Immature natural killer cell (primary cell): ENCODE results near the gene COL9A3. TPM values are rescaled to one million over a fixed set of nuclear protein-coding genes. Genes with fewer than 3 reads are reported as not detected.

Experiments
- DNase-seq, 3 donors: peaks; one replicate each; pipeline ENCODE4 v3.0.0; 2022; ENCODE audit warnings: mixed read lengths in 1 of 3
- H3K27ac Mint-ChIP-seq, 6 donors: one replicate each; pipeline ENCODE4 v1.8.0; 2020; ENCODE audit warnings: mixed read lengths in 6 of 6, mild to moderate bottlenecking in 5 of 6, inconsistent platforms in 4 of 6, moderate library complexity in 3 of 6
- H3K27me3 Mint-ChIP-seq, 3 donors: one replicate each; pipeline ENCODE4 v1.8.0; 2020 to 2021; ENCODE audit warnings: low read depth in 3 of 3, mild to moderate bottlenecking in 3 of 3, mixed read lengths in 3 of 3, moderate library complexity in 3 of 3, inconsistent platforms in 1 of 3
- H3K36me3 Mint-ChIP-seq, 3 donors: one replicate each; pipeline ENCODE4 v1.8.0; 2020; ENCODE audit warnings: mixed read lengths in 3 of 3, inconsistent platforms in 2 of 3, mild to moderate bottlenecking in 2 of 3
- H3K4me1 Mint-ChIP-seq, 2 donors: one replicate each; pipeline ENCODE4 v1.8.0; 2020; ENCODE audit warnings: inconsistent platforms in 2 of 2, mild to moderate bottlenecking in 2 of 2, mixed read lengths in 2 of 2, moderate library complexity in 1 of 2
- H3K4me3 Mint-ChIP-seq, 5 donors: one replicate each; pipeline ENCODE4 v1.8.0; 2020; ENCODE audit warnings: mild to moderate bottlenecking in 5 of 5, mixed read lengths in 5 of 5, inconsistent platforms in 3 of 5, moderate library complexity in 3 of 5
- H3K9me3 Mint-ChIP-seq, 6 donors: one replicate each; pipeline ENCODE4 v1.8.0; 2020; ENCODE audit warnings: mild to moderate bottlenecking in 6 of 6, mixed read lengths in 6 of 6, inconsistent platforms in 4 of 6, moderate library complexity in 3 of 6
- polyA plus RNA-seq, 3 donors: library from polyadenylated mRNA; unstranded; fragments of 300-500 nt; fragmentation: Illumina TruSeq; gene quantifications; one replicate each; pipeline ENCODE4 v1.2.3, GENCODE V29; 2021

Gene COL9A3
- polyA plus RNA-seq, 3 donors from 2014 or later = 0.87 TPM; not detected in 2

DNA sequence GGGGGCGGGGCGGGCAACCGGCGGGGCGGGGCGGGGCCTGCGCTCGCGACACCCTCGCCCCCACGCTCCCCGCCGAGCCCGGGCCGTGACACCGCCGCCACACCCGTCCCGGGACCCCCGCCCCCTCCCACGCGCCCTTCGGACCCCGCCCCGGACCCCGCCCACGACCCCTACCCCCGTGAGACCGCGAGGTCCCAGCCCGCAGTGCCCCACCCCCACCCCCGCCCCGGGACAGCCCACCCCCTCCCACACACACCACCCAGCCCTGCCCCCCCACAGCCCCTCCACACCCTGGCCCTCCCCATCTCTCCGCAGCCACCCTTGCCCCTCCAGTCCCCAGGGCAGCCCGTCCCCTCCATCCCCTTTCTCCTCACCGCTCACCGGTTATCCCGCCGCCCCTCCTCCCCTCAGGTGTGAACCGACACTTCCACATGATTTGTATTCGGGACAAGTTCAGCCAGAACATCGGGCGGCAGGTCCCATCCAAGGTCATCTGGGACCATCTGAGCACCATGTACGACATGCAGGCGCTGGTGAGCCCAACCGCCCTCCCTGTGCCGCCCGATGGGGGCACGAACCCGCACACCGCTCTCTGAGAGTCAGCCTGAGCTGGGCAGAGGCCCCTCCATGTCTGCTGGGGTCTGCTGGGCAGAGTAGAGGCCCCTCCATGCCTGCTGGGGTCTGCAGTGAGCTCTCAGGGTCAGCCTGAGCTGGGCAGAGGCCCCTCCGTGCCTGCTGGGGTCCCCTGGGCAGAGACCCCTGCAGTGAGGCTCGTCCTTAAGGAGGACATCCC, 20.0 kb upstream of the COL9A3 start:
- DNase-seq = no peak
- peak overlapping the region; percentile 35 to 82 (median 70) for H3K4me3 Mint-ChIP-seq
- H3K27ac Mint-ChIP-seq = peak overlapping the region in 3 of 6 donors; percentile 30 to 86 (median 57)
- H3K27me3 Mint-ChIP-seq = peaks cover 13 to 18% (median 15%) of the 10 kb centered on the region in 3 donors
- peaks cover 22 to 41% of the 10 kb centered on the region in 2 donors for H3K4me1 Mint-ChIP-seq
- H3K9me3 Mint-ChIP-seq = no peaks in the 10 kb centered on the region
- peaks cover 3 to 13% (median 8%) of the 10 kb centered on the region in 3 donors for H3K36me3 Mint-ChIP-seq

DNA sequence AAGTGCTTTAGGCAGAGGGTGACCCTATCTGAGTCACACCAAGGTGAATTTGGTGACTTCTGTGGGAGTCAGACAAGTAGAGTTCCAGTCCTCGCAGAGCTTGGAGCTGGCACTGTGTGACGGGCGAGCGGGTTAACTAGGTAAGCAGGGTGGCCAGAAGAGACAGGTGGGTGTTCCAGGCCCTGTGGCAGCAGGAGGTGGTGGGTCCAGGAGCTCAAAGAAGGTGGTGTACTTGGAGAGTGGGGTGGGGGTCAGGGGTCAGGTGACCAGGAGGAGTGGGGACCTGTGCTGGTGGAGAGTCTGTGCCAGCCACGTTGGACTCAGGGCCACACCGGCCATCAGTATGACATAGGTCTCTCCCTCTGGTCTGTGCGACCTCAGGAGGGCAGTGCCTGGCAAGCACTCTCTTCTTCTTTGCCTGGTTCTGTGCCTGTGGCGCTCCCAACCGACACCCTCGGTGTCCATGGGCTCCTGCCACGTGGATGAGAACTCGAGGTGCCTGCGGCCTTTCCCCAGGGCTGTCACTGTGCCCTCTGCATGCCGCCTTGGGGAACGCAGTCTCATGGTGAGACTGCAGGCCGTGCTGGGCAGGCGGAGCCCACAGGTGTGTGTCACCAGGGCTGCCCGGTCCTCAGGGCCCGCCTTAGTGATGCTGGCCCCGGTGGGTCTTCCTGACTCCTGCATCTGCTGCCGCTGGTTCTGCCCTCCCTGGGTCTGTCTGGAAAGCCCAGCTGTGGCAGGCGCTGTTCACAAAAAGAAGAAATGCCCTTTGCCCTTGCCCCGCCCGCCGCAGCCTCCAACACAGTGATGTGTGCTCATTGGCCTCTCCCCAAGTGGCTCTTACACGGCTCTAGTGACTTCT, 18.9 kb upstream of the COL9A3 start:
- Mint-ChIP-seq H3K4me3 (peak overlapping the region; percentile 60 to 82 (median 70)), H3K9me3 (no peaks in the 10 kb centered on the region), H3K27ac (peak overlapping the region in 5 of 6 donors; percentile 7 to 91 (median 75)), H3K36me3 (peaks cover 3 to 13% (median 8%) of the 10 kb centered on the region in 3 donors), H3K27me3 (peaks cover 13 to 16% (median 15%) of the 10 kb centered on the region in 3 donors), H3K4me1 (peaks cover 22 to 34% of the 10 kb centered on the region in 2 donors)
- DNase-seq = no peak

DNA sequence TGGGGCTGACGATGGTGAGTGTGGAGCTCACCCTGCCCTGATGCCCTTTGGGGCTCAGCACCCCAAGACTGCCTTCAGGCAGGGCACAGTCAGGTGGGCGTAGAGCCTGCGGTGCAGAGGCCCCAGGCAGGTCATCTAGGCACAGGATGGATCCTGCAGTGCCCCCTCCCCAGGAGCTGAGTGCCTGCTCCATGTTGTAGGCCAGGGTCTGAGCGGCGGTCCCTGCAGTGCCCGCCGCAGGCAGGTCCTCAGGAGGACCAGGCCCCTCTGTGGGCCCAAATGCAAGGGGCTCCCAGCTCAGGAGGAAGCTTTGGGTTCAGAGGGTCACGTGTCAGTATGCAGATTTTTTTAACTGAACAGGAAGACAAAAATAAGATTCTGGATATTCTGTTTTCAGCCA, 17.8 kb upstream of the COL9A3 start:
- Mint-ChIP-seq H3K27me3 (peaks cover 14 to 20% (median 15%) of the 10 kb centered on the region in 3 donors), H3K9me3 (no peaks in the 10 kb centered on the region), H3K36me3 (peaks cover 3 to 13% (median 8%) of the 10 kb centered on the region in 3 donors), H3K4me1 (peaks cover 16 to 29% of the 10 kb centered on the region in 2 donors), H3K4me3 (peak overlapping the region in 1 of 5 donors; percentile 18), H3K27ac (no peak overlapping the region)
- no peak for DNase-seq

DNA sequence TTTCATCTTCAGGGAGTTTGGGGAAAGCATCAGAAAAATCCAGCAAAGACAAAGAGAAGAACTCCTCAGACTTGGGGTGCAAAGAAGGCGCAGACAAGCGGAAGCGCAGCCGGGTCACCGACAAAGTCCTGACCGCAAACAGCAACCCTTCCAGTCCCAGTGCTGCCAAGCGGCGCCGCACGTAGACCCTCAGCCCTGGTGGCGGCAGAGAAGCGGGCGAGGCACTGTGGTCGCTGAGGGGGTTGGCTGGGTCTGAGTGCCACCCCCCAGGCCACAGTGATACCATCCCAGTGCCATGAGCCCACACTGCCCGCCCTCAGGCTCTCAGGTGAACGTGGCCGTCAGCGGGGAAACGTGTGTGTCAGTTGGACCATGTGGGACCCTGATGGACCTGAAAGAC, 17.4 kb upstream of the COL9A3 start:
- Mint-ChIP-seq H3K9me3 (no peaks in the 10 kb centered on the region), H3K4me3 (no peak overlapping the region), H3K27me3 (peaks cover 14 to 20% (median 16%) of the 10 kb centered on the region in 3 donors), H3K4me1 (peaks cover 19 to 32% of the 10 kb centered on the region in 2 donors), H3K27ac (no peak overlapping the region), H3K36me3 (peaks cover 3 to 13% (median 8%) of the 10 kb centered on the region in 3 donors)
- no peak for DNase-seq

DNA sequence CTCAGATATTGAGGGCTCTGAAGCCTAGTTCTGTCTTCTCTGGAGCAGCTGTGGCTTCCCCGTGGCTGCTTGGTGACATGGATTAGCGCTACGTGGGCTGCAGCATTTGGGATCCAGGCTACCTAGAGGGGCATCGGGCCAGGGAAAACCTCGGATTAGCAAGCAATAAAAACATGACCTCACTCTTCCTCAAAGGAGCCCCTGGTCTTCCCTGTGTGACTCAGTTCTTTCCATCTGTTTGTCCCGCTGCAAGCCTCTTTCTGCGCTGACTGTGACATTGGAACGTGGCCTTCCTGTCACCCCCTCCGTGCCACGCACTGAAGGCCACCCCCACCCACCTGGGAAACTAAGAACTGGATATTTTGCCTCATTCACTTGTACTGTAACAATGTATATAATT, 17.0 kb upstream of the COL9A3 start:
- no peak for DNase-seq
- peaks cover 19 to 31% of the 10 kb centered on the region in 2 donors for H3K4me1 Mint-ChIP-seq

DNA sequence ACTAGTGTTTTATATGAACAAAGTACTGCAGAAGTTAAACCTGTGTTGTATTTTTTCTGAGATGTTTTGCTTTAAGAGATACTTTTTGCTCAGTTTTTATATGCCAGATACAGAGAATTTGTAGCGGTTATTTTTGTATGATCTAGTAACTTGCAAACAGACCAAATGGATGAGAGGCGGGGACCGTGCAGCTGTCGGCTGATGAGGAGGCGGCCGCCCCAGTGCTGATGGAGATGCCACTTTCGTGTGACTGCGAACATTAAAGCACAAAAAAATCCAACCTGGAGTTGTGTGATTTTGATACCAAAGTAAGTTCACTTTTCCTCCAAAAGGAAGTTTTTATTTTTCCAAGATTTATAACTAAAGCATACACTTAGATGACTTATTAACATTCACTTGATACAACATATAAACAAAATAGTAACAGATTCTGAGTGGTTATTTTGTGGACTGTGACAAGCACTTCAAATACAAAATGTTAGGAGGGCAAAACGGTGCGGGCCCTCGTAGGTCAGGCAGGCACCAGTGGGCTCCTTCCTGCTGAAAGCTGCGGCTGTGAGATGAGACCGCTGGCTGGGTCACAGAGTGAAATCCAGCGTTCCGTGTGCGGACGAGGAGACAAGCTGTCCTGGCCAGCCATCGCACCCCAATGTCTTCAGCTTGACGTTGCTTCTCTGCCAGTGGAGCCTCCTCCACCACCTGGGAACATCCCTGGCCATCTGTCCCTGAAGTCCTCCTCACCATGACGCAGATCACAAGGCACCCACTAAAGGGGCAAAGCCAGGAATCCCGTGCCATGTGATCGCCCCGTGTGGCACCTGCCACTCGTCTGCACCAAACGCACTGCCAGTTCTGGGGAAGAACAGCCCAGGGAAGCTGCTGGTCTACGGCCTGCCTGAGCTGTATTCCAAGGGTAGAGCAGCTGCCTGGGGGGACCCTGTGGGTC, 16.3 kb upstream of the COL9A3 start:
- Mint-ChIP-seq H3K27me3 (peaks cover 11 to 15% (median 13%) of the 10 kb centered on the region in 3 donors), H3K4me3 (peak overlapping the region in 2 of 5 donors; percentile 3 to 24), H3K36me3 (peaks cover 3 to 13% (median 8%) of the 10 kb centered on the region in 3 donors), H3K9me3 (no peaks in the 10 kb centered on the region), H3K27ac (peak overlapping the region in 1 of 6 donors; percentile 31), H3K4me1 (peaks cover 19 to 31% of the 10 kb centered on the region in 2 donors)
- DNase-seq = no peak

More for the DNA sequence above, 17.0 kb upstream of the COL9A3 start:
- Mint-ChIP-seq H3K27ac (peak overlapping the region in 1 of 6 donors; percentile 31), H3K4me3 (peak overlapping the region in 2 of 5 donors; percentile 13 to 24), H3K27me3 (peaks cover 11 to 18% (median 13%) of the 10 kb centered on the region in 3 donors), H3K36me3 (peaks cover 3 to 13% (median 8%) of the 10 kb centered on the region in 3 donors), H3K9me3 (no peaks in the 10 kb centered on the region)

DNA sequence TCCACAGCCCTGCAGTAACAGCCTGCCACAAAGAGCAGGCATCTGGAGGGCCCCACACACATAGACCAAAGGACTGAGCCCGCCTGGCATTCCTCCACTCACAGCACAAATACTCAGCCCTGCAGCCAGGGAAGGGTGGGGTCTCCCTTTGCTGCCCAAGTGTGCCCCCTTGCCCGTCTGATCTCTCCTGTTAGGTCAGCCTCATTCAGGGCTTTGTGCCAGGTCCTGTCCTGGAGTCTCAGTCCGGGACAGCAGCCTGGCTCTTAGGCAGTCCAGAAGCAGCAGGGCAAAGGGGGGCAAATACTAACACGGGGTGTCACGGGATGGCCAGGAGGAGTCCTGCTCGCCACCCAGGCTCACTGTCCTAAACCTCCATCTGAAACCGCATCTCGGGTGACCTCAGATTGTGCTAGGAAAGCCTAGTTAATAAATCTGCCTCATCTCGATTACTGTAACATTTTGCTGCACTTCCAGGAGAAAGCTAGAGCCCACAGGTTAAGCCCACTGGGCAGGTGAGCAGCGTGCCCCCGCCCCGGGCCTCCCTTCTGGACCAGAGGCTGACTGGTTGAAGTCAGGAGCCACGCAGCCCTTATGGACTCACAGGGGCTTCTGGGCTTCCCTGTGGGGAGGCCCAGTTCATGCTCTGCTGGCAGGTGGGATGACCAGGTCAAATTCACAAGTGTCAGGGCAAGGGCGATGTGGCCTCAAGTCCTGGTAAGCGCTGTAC, 15.4 kb upstream of the COL9A3 start:
- Mint-ChIP-seq H3K36me3 (peaks cover 3 to 13% (median 8%) of the 10 kb centered on the region in 3 donors), H3K27ac (peak overlapping the region in 2 of 6 donors; percentile 5 to 46), H3K4me3 (no peak overlapping the region), H3K4me1 (peaks cover 20 to 34% of the 10 kb centered on the region in 2 donors), H3K9me3 (no peaks in the 10 kb centered on the region), H3K27me3 (peaks cover 6 to 12% (median 10%) of the 10 kb centered on the region in 3 donors)
- DNase-seq = no peak

DNA sequence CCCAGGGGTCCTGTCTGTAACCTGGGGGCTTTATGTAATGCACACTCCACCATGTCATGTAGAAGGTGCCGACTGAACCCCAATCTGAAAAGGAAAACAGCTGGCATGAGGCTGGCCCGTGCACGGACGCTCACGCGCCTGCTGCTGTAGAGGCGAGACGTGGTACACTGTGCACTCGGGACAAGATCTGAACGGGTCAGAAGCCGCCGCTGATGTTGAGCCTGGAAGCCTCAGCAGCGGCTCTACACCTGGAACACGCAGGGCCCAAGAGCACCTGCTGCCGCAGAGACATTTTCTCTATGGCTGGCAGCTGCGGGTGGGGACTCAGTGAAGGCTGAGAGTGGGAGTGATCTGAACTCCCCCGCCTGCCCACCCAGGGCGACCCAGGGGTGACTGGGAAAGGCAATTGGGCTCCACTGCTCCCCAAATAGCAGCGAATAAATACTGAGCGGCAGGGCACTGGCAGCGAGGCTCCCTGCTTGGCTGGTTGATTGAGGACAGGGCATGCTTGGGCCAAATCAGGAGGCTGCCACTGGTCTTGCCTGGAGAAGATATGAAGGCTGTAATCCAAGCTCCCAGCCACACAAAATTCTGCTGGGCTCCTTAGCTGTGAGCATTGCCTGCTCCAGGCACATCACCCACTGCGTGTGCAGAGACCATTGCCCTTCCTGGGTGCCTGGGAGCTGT, 14.7 kb upstream of the COL9A3 start:
- H3K4me1 Mint-ChIP-seq = peaks cover 25 to 36% of the 10 kb centered on the region in 2 donors
- peak overlapping the region in 1 of 5 donors; percentile 24 for H3K4me3 Mint-ChIP-seq
- H3K27ac Mint-ChIP-seq = peak overlapping the region in 2 of 6 donors; percentile 46 to 49
- no peak for DNase-seq
- H3K9me3 Mint-ChIP-seq = no peaks in the 10 kb centered on the region
- peaks cover 5 to 11% (median 7%) of the 10 kb centered on the region in 3 donors for H3K27me3 Mint-ChIP-seq
- peaks cover 3 to 13% (median 8%) of the 10 kb centered on the region in 3 donors for H3K36me3 Mint-ChIP-seq

DNA sequence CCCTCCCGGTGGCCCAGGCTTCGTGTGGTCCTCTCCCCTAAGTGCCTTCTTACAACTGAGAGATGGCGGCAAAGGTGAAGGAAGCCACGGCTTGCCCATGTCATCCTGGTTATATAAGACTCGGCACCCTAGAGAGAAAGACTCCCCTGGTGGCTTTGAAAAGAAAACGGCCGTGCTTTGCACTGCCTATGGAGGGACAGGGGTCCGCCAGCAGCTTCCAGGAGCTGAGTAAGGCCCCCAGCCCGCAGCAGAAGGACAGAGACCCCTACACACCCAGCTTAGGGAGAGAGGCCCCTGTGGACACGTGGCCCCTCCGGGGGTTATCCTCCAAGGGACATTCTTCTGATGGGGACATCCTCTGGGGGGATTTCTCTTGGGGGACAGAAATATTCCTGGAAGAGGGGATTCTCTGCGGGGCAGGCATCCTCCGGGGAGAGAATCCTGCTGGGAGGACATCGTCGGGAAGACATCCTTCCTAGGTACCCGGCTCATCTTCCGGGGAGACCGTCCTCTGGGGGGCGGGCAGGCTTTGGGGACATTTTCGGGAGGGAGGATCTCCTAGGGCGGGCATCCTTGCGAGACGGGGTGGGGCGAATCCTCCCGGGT, 12.7 kb upstream of the COL9A3 start:
- peaks cover 0 to 12% (median 5%) of the 10 kb centered on the region in 3 donors for H3K36me3 Mint-ChIP-seq
- peak overlapping the region; percentile 89 to 98 (median 94) for H3K27ac Mint-ChIP-seq
- DNase-seq = peak in 2 of 3 donors; percentile 16 to 27
- no peaks in the 10 kb centered on the region for H3K9me3 Mint-ChIP-seq
- H3K4me3 Mint-ChIP-seq = peak overlapping the region; percentile 86 to 96 (median 92)
- H3K27me3 Mint-ChIP-seq = peaks cover 5 to 10% (median 6%) of the 10 kb centered on the region in 3 donors
- peaks cover 26 to 31% of the 10 kb centered on the region in 2 donors for H3K4me1 Mint-ChIP-seq

DNA sequence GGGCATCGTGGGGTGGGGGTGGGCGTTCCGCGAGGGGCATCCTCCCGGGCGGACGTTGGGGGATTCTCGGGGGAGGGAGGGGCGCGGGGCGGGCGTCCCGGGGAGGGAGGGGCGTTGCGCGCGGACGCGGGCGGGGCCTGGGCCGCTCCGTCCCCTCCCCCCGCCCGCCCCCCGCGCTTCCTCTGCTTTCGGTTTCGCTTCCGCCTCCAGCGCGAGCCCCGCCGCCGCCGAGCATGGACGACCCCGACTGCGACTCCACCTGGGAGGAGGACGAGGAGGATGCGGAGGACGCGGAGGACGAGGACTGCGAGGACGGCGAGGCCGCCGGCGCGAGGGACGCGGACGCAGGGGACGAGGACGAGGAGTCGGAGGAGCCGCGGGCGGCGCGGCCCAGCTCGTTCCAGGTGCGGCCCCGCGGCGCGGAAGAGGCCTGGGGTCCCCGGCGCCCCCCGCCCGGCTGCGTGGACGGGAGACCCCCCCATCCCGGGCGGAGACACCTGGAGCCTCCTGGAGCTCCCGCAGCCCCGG, 12.2 kb upstream of the COL9A3 start, which contains the start of gene OGFR:
TSS of gene OGFR (plus strand) at position 209 of the 528 bp plus-strand sequence. CDS start at position 234, 25 bp downstream.
- H3K4me1 Mint-ChIP-seq = peaks cover 26 to 31% of the 10 kb centered on the region in 2 donors
- peaks cover 5 to 10% (median 6%) of the 10 kb centered on the region in 3 donors for H3K27me3 Mint-ChIP-seq
- H3K36me3 Mint-ChIP-seq = peaks cover 0 to 14% (median 5%) of the 10 kb centered on the region in 3 donors

DNA sequence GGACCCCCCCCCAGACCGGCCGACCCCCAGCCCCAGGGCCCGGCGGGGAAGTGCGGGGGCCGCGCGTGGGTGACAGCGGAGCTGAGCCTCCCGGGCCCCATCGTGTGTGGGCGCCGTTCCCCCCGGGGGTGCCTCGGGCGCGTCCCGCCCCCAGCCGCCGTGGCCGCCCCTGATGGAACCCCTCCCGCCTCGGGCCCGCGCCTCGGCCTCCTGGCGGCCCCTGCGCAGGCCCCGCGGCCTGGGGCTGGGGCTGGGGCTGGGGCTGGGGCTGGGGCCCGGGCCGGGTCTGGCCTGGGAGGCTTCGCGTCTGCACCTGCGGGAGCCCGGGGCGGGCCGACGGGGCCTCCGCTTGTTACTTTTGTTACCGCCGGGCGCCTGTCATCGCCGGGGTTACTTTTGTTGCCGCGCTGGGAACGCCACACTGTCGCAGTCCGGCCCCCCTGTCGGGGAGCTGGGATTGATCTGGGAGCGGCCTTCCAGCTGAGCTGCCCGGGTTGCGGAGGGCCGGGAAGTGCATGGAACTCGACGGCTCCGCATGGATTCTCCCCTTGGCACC, 11.6 kb upstream of the COL9A3 start:
- Mint-ChIP-seq H3K27me3 (peaks cover 5 to 10% (median 6%) of the 10 kb centered on the region in 3 donors), H3K36me3 (peaks cover 0 to 12% (median 0%) of the 10 kb centered on the region in 3 donors), H3K4me1 (peaks cover 26 to 29% of the 10 kb centered on the region in 2 donors), H3K4me3 (peak overlapping the region; percentile 60 to 82 (median 74)), H3K9me3 (no peaks in the 10 kb centered on the region), H3K27ac (peak overlapping the region in 5 of 6 donors; percentile 8 to 89 (median 60))
- peak in 2 of 3 donors; percentile 38 to 42 for DNase-seq

More for the DNA sequence above, 12.2 kb upstream of the COL9A3 start, which contains the start of gene OGFR:
- H3K4me3 Mint-ChIP-seq = peak within 1 kb of the TSS; percentile 86 to 97 (median 93)
- H3K9me3 Mint-ChIP-seq = no peaks in the 10 kb centered on the region
- H3K27ac Mint-ChIP-seq = peak within 1 kb of the TSS; percentile 89 to 98 (median 94)
- peak; percentile 72 to 79 (median 78) for DNase-seq
